Stimulated activated CD4-positive, alpha-beta T cell treated with anti-CD3 and anti-CD28 coated beads, Interleukin-1b, Interleukin-23, amount 100 ng/mL, for 4 hours (primary cell): Measurements from ENCODE around the gene UBXN2A.
"Not testable (repeated sequence)": the region's sequence is repeated elsewhere in the genome, so short reads cannot be mapped to it uniquely, and the experiment has no call there.

Experiments used
- DNase-seq, 2 donors: peaks; one replicate each; pipeline ENCODE4 v3.0.0-alpha.2; 2020; ENCODE audit warnings: low read depth in 2 of 2

UBXN2A gene

GRCh38 chr2:24012521-24013188 is 72.4 kb downstream of the UBXN2A start:
- no peak for DNase-seq

DNA sequence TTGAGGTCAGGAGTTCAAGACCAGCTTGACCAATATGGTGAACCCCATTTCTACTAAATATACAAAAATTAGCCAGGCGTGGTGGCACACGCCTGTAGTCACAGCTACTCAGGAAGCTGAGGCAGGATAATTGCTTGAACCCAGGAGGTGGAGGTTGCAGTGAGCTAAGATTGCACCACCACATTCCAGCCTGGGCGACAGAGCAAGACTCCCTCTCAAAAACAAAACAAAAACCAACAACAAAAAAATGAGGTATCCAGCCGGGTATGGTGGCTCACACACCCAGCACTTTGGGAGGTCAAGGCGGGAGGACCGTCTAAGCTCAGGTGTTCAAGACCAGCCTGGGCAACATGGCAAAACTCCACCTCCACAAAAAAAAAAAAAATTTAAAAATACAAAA is 74.6 kb downstream of the UBXN2A start:
- not testable (repeated sequence) for DNase-seq

- no peak for DNase-seq
Measured at GRCh38 chr2:24015562-24016375, 75.5 kb downstream of the UBXN2A start.

DNA sequence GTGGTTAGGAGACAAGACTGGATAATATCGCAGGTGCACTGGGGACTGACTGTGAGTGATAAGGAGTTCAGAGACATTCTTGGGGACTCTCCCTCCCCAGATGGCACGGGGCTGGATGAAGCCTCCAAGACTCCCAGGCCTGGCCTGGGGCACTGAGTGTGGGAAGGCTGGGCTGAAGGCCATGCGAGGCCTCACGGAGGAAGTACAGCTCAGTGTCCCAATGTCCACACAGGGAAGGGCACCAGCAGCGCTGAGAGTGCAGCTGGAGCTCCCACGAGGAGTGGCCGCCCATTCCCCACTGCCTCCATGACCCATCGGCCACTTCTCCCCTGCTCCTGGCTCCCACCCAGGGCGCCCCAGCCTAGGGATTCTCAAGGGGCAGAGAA is 76.1 kb downstream of the UBXN2A start:
- no peak for DNase-seq

DNA sequence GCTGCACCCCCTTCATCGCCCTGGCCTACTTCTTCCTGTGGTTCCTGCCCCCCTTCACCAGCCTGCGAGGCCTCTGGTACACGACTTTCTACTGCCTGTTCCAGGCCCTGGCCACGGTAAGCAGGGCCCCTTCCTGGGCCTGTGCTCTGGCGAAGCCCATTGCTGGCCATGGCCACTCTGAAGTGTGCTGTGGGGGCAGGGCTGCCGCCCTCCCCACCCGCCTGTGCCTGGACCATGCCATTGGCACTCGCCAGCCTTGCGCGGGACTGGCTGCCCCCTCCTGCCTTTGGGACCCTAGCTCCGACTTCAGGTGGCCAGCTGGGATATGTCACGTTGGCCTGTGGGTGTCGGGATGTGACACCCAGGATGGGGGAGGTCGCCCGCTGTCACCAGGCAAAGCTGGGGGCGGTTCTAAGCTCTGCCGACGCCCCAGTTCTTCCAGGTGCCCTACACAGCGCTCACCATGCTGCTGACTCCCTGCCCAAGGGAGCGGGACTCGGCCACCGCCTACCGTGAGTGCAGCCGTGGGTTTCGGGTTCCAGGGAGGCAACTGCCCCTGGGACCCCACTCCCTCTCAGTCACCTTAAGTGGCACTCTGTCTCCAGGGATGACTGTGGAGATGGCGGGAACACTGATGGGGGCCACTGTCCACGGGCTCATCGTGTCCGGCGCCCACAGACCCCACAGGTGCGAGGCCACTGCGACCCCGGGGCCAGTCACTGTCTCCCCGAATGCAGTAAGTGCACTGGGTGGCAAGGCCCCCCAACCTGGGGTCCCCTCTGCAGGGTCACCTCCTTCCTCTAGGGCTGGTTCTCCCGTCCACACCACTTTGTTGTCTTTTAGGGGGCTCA is 76.8 kb downstream of the UBXN2A start:
- no peak for DNase-seq

GRCh38 chr2:24017711-24018110 is 77.4 kb downstream of the UBXN2A start:
- no peak for DNase-seq

DNA sequence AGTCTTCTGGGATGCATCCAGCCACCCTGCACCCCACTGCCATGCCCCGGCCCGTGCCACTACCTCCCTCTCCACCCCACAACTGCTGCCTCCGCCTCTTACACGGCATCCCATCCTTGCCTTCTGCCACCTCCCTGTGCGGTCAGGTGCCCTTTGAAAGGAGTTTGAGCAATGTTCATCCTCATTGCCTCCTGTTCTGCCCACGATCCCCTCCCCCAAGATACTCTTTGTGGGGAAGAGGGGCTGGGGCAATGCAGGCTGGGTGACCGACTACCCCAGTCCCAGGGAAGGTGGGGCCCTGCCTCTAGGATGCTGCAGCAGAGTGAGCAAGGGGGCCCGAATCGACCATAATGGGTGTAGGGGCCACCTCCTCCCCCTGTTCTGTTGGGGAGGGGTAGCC is 78.0 kb downstream of the UBXN2A start:
- no peak for DNase-seq

- DNase-seq: no peak
Measured at GRCh38 chr2:24019729-24020128, 79.5 kb downstream of the UBXN2A start.

DNA sequence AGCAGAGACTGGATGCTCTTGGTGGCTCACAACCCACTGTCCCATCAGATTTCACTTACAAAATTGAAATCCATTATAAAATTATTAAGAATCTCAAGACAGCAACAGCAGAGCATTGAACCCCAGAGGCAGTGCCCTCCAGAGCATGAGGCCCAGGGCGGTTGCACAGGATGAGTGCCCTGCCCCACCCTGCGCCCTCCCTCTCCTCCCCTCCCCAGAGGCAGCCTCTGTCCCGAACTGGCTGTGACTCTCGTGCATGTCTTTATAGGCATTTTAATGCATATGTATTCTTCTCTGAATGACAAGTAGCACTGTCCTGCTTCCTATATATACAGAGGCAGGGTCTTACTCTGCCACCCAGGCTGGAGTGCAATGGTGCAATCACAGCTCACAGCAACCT is 80.0 kb downstream of the UBXN2A start:
- no peak for DNase-seq

DNA sequence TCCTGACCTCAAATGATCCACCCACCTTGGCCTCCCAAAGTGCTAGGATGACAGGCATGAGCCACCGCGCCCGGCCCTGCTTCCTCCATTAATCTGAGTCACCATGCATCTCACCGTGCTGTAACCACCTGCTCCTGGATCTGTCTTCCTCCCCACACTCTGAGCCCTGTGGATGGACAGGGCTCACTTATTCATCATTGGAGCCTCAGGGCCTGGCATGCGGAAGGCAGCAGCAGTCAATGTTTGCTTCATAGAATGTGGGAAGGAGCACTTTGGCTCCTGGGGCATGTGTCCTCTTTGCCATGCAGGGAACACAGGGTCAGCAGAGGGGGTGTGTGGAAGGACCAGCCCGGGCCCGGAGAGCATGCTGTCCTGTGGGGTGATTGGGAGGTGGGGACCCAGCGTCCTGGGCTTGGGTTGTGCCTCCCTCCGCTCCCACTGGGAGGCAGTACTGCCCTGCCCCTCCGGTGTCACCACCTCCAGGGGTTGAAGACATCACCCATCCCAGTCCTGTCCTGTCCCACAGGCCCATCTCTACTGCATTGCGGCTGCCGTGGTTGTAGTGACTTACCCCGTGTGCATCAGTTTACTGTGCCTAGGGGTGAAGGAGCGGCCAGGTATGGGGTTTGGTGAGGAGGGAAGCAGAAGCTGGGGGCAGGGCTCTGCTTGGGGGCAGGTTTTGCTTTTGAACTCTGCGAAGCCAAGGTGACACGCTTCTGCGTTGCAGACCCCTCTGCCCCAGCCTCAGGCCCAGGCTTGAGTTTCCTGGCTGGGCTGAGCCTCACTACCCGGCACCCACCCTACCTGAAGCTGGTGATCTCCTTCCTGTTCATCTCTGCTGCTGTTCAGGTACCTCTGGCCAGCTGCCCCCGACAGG is 81.1 kb downstream of the UBXN2A start:
- DNase-seq: no peak

- no peak for DNase-seq
Measured at GRCh38 chr2:24022324-24022974, 82.2 kb downstream of the UBXN2A start.

DNA sequence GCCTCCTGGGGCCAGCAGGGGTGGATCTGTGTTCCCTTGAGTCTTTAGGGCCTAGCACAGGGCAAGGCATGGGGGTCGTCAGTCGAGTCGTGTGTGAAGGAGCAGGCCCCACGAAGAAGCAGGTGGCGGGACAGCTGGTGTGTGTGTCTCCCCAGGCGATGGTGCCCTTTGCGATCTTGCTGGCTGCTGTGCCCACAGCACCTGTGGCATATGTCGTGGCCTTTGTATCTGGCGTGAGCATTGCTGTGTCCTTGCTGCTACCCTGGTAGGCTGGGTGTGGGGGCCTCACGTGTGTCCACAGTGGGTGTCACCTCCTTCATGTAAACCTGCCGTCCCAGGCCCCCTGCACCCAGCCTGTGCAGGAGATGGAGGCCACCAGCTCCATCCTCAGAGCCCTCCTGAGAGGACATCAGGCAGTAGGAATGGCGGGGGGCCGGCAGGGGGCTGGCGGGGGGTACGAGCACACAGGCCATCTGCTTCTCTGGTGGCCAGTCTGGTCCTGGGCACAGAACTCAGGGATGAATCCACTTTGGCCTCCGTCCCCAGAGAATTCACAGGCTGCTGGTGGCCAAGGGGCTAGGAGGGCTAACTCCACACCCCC is 82.8 kb downstream of the UBXN2A start:
- no peak for DNase-seq

GRCh38 chr2:24024018-24024417 is 83.8 kb downstream of the UBXN2A start:
- no peak for DNase-seq

DNA sequence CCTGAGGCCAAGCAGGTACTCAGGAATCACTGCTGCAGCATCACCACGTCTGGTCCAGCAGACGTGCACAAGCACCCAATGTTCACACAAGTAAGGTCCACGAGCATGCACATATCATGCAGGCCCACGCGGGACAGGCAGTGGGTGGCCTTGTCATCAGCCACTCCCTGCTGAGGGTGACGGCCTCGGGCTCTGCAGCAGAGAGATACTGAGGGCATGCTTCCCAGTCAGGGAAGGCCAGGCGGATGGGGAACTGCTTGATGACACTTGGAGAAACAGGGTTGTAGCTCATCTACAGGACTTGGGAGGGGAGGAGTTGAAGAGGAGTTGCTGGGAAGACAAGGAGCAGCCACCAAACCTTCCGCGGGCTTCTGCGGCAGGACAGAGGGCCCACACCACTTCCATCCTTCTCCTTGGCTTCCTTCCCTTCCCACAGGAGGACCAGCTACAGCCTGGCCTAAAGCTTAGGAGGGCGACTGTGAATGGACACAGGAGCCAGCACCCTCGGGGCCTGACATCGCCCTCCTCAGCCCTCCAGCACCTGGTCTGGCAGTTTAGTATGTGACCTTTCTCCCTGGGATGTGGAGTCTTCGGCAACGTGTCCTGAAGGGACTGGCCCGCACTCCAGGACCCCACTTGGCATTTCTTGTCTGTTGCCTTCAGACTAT is 84.9 kb downstream of the UBXN2A start:
- DNase-seq: no peak

- no peak for DNase-seq
Measured at GRCh38 chr2:24026233-24026632, 86.0 kb downstream of the UBXN2A start.

GRCh38 chr2:24038786-24039499 is 98.7 kb downstream of the UBXN2A start:
- DNase-seq: no peak

DNA sequence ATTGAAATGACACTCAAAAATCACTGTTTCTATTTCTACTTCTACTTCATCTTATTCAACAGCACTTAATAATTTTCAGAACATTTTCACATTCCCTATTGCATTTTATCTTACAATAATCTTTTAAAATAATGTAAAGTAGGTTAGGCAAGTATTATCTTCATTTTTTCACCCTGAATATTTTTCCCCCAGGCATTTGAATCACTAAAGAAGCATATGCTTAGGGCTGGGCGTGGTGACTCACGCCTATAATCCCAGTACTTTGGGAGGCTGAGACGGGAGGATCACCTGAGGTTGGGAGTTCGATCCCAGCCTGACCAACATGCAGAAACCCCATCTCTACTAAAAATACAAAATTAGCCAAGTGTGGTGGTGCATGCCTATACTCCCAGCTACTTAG is 100.2 kb downstream of the UBXN2A start:
- no peak for DNase-seq

- not testable (repeated sequence) for DNase-seq
Measured at GRCh38 chr2:24043133-24043532, 102.9 kb downstream of the UBXN2A start.
